Measurements from ENCODE around the gene CYBRD1. TPM values are rescaled to one million over a fixed set of nuclear protein-coding genes. Genes with fewer than 3 reads are reported as not detected.

The CYBRD1 gene
- total RNA-seq, 1 donor from 2014 or later = 226 TPM

DNA sequence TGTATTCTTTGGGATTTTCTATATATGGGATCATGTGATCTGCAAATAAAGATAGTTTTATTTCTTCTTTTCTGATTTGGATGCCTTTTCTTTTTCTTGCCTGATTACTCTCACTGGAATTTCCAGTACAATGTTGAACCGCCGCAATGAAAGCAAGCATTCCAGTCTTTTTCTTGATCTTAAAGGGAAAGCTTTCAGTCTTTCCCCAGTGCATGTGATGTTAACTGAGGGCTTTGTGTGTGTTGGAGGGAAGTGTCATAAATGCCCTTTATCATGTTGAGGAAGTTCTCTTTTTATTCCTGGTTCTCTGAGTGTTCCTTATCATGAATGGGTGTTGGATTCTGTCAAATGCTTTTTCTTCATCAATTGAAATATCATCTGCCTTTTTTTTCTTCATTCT is 16.9 kb upstream of the CYBRD1 start:
- no peaks in the 10 kb centered on the region for H3K36me3 ChIP-seq
- no peak overlapping the region for H3K4me3 ChIP-seq
- no peaks in the 10 kb centered on the region for H3K4me1 ChIP-seq
- H3K27ac ChIP-seq = no peak overlapping the region
- no peak for DNase-seq (ENCODE audit: extremely low spot score in 2 of 2)
- H3K9me3 ChIP-seq = no peaks in the 10 kb centered on the region
- no peaks in the 10 kb centered on the region for H3K27me3 ChIP-seq
- intact Hi-C loops (cut with DNase I) = no loop called here
- TF ChIP-seq POLR2AphosphoS5 (IDR thresholded peaks at IDR 0.05; ENCODE audit: insufficient read depth in 1 of 2, low read depth in 1 of 2) = no peak
- no peak for TF ChIP-seq POLR2A (IDR thresholded peaks at IDR 0.05)
- no peak for TF ChIP-seq CTCF (IDR thresholded peaks at IDR 0.05)

DNA sequence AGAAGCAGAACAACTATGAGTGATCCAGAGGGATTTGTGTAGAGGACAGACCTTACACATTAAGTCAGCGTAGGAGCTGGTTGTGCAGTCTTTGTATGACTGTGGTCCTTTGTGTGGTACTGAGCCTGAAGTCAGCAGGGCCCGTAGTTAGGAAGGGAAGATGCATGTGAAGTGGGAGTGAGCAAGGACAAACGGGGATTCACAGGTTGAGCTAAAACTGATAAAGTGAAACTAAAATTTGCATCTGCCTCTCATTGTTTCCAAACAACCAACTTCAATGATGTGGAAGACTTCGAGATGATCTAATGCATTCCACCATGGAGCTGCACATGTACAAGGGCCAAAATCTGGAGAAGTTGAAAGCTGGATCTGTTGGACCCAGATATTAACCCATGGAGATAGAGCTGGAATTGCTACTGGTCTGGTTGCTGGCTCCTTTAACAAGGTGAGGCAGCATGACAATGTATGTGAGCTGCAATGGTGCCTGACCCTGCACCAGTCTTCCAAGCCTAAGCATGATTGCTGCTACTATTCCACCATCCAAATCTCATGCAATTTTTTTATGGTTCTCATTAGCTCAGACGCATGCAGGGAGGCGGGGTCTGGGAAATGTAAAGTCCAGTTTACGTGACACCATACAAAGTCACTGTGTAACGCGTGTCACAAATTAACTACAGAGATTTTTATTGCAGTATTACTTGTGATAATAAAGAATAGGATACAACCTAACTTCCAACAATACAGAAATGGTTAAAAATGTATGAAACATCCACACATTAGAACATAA is 12.1 kb upstream of the CYBRD1 start:
- H3K4me1 ChIP-seq = no peaks in the 10 kb centered on the region
- H3K27me3 ChIP-seq = no peaks in the 10 kb centered on the region
- intact Hi-C loops (cut with DNase I) = no loop called here
- TF ChIP-seq POLR2A (IDR thresholded peaks at IDR 0.05) (no peak), POLR2AphosphoS5 (IDR thresholded peaks at IDR 0.05; ENCODE audit: insufficient read depth in 1 of 2, low read depth in 1 of 2) (no peak), CTCF (IDR thresholded peaks at IDR 0.05) (no peak)
- no peaks in the 10 kb centered on the region for H3K9me3 ChIP-seq
- no peak overlapping the region for H3K27ac ChIP-seq
- H3K4me3 ChIP-seq = no peak overlapping the region
- no peak for DNase-seq (ENCODE audit: extremely low spot score in 2 of 2)
- H3K36me3 ChIP-seq = no peaks in the 10 kb centered on the region

DNA sequence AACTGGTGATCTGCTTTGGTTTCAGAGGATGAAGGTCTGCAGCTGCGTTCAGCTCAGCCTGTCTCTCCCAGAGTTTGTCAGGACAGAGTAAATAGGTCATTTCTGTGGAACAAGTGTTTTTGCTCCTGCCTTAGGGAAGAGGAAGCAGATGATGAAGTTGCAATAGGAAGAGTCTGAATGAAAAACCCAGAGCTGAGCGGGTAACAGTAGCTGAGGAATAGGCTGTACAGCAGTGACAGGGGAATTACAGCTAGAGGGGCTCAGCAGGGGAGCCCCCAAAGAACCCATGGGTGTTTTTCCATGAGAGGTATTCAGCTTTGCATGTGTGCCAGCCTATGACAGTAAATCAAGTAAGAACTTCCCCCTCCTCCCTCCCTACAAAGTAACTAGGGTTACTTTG is 10.3 kb upstream of the CYBRD1 start:
- Histone ChIP-seq H3K27me3 (no peaks in the 10 kb centered on the region), H3K4me1 (no peaks in the 10 kb centered on the region), H3K27ac (no peak overlapping the region), H3K4me3 (no peak overlapping the region), H3K36me3 (no peaks in the 10 kb centered on the region), H3K9me3 (no peaks in the 10 kb centered on the region)
- TF ChIP-seq POLR2AphosphoS5 (IDR thresholded peaks at IDR 0.05; ENCODE audit: insufficient read depth in 1 of 2, low read depth in 1 of 2) (no peak), POLR2A (IDR thresholded peaks at IDR 0.05) (no peak), CTCF (IDR thresholded peaks at IDR 0.05) (no peak)
- intact Hi-C loops (cut with DNase I) = no loop called here
- DNase-seq (ENCODE audit: extremely low spot score in 2 of 2) = no peak

GRCh38 chr2:171512683-171513195 is 9.5 kb upstream of the CYBRD1 start:
- no peak for TF ChIP-seq CTCF (IDR thresholded peaks at IDR 0.05)
- no peak for TF ChIP-seq POLR2AphosphoS5 (IDR thresholded peaks at IDR 0.05; ENCODE audit: insufficient read depth in 1 of 2, low read depth in 1 of 2)
- TF ChIP-seq POLR2A (IDR thresholded peaks at IDR 0.05) = no peak
- Histone ChIP-seq H3K4me3 (no peak overlapping the region), H3K9me3 (no peaks in the 10 kb centered on the region), H3K27me3 (no peaks in the 10 kb centered on the region), H3K36me3 (no peaks in the 10 kb centered on the region), H3K4me1 (no peaks in the 10 kb centered on the region), H3K27ac (no peak overlapping the region)
- intact Hi-C loops (cut with DNase I) = no loop called here
- DNase-seq (ENCODE audit: extremely low spot score in 2 of 2) = no peak

GRCh38 chr2:171513719-171514160 is 8.5 kb upstream of the CYBRD1 start:
- H3K36me3 ChIP-seq = no peaks in the 10 kb centered on the region
- H3K9me3 ChIP-seq = no peaks in the 10 kb centered on the region
- no peak overlapping the region for H3K27ac ChIP-seq
- no peak for DNase-seq (ENCODE audit: extremely low spot score in 2 of 2)
- no peak overlapping the region for H3K4me3 ChIP-seq
- no peaks in the 10 kb centered on the region for H3K4me1 ChIP-seq
- TF ChIP-seq POLR2AphosphoS5 (IDR thresholded peaks at IDR 0.05; ENCODE audit: insufficient read depth in 1 of 2, low read depth in 1 of 2) (no peak), POLR2A (IDR thresholded peaks at IDR 0.05) (no peak), CTCF (IDR thresholded peaks at IDR 0.05) (no peak)
- H3K27me3 ChIP-seq = no peaks in the 10 kb centered on the region
- intact Hi-C loops (cut with DNase I) = no loop called here
